ENCODE data around the gene ZGPAT. TPM values are rescaled to one million over a fixed set of nuclear protein-coding genes. Genes with fewer than 3 reads are reported as not detected.

ZGPAT gene, protein sequence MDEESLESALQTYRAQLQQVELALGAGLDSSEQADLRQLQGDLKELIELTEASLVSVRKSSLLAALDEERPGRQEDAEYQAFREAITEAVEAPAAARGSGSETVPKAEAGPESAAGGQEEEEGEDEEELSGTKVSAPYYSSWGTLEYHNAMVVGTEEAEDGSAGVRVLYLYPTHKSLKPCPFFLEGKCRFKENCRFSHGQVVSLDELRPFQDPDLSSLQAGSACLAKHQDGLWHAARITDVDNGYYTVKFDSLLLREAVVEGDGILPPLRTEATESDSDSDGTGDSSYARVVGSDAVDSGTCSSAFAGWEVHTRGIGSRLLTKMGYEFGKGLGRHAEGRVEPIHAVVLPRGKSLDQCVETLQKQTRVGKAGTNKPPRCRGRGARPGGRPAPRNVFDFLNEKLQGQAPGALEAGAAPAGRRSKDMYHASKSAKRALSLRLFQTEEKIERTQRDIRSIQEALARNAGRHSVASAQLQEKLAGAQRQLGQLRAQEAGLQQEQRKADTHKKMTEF
- total RNA-seq, result 29.5 and 34.1 TPM in 2 replicates

DNA sequence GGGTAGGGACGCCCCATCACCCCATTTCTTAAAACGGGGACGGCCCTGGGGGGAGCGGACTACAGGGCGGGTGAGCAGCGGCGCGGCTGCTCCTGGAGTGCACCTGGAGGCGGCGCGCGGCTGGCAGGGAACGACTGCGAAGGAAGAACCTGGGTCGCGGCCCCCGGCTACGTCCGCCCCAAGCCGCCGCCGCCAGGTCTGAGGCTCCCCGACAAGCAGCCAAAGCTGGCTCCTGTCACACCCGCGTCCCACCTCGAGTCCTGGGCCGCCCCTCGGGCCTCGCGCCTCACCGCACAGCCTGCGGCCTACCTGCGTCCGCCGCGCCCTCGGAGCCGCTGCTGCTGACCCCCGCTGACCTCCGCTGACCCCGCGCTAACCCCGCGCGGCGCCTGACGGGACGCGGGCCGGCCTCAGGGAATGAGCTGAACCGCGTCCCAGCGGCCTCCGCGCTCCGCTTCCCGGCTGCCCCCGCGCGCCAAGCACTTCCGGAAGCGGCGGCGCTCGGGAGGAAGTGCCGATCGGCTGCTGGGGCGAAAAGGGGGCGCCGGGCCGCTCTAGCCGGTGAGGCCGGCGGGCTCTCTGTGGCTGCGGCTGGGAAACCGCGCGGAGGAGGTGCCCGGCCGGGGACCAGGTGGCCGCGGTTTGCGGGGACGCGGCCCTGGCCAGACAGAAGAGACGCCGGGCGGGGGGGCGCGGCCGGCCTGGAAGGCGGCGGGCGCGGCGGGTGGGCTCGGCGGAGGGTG, at the start of gene ZGPAT, which contains the start of gene ARFRP1:
ZGPAT (plus strand) TSS at position 482 of the 743 bp plus-strand sequence. CDS start 542 bp downstream, outside the sequence.
ARFRP1 (minus strand) TSS at position 419 of the 743 bp plus-strand sequence. CDS start 885 bp downstream, outside the sequence.

DNA sequence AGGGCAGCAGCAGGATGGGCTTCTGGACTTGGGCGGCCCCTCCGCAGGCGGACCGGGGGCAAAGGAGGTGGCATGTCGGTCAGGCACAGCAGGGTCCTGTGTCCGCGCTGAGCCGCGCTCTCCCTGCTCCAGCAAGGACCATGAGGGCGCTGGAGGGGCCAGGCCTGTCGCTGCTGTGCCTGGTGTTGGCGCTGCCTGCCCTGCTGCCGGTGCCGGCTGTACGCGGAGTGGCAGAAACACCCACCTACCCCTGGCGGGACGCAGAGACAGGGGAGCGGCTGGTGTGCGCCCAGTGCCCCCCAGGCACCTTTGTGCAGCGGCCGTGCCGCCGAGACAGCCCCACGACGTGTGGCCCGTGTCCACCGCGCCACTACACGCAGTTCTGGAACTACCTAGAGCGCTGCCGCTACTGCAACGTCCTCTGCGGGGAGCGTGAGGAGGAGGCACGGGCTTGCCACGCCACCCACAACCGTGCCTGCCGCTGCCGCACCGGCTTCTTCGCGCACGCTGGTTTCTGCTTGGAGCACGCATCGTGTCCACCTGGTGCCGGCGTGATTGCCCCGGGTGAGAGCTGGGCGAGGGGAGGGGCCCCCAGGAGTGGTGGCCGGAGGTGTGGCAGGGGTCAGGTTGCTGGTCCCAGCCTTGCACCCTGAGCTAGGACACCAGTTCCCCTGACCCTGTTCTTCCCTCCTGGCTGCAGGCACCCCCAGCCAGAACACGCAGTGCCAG, 11.0 kb upstream of the ZGPAT start, which contains the start of gene TNFRSF6B:
TNFRSF6B (plus strand) TSS at position 25 of the 729 bp plus-strand sequence; CDS start at position 141, 116 bp downstream.

DNA sequence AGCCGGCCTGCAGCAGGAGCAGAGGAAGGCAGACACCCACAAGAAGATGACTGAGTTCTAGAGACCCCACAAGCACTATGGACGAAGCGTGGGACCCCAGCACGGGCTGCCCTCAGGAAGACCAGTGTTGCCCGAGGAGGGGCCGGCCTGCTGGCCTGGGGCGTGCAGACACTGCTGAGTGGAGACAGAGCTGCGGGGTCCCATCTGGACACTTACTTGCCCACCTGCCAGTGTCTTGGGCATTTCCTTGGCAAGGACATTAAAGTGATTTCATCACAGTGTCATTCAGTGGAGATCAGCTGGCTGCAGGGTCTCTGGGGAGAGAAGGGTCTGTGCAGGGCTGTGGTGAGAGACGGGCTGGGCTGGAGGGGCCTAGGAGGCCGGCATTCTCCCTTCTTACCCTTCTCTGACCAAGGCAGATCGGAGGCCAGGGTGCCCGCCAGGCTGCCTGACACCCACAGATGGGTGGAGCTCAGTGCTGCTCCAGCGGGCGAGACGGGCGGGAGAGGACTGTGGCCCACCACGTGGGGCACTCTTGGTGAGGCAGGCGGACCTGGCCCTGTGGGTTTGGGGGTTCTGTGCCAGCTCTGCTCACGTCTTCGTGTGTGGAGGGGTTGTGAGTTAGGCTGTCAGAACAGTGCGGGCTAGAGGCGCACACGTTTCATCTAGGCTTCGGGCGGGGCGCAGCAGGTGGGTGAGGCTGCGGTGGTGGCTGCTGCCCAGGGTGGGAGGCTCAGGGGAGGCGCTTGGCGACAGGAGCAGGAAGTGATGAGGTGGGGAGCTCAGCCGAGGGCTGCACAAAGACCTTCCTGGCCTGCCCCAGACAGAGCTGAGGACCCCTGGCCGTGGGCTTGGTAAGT, 28.2 kb downstream of the ZGPAT start, which contains the start of gene LIME1:
LIME1 (plus strand) TSS at position 806 of the 860 bp plus-strand sequence. CDS start 886 bp downstream, outside the sequence.

DNA sequence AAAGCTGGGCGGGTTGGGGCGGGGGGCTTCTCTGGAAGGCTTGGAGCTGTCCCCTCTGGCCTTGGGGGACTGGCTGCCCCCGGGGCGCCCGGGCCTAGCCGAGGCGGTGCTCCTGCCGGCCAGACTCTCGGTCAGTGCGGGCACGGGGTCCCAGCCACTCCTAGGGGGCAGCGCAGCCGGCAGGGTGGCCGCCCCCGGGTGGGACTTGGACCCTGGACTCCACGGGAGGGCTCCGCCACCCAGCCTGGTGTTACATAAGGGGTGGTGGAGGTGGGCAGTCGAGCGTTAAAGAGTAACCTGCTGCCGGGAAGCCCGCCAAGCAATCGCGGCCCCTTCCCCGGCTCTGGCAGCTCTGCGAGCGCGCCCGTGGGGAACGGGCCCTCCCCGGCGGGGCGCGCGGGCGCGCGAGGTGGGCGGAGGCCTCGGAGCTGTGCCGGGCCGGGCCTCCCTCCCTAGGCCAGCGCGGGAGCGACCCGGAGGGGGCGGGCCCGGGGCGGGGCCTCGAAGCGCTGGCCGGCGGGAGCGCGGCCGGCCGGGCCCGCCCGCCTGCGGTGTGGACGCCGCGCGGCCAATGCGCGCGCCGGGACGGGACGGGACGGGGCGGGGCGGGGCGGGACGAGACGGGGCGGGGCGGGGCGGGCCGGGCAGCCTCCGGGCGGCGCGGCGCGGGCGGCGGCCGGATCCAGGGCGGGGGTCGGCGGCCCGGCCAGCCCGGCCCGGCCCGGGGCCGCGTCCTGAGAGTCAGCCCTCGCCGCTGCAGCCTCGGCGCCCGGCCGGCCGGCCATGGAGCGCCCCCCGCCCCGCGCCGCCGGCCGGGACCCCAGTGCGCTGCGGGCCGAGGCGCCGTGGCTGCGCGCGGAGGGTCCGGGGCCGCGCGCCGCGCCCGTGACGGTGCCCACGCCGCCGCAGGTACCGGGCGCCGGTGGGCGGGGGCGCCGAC, 31.6 kb downstream of the ZGPAT start, which contains the start of gene SLC2A4RG:
SLC2A4RG (plus strand) TSS at position 647 of the 940 bp plus-strand sequence; CDS start at position 784, 137 bp downstream.

Other genes starting within 250 kb of the ZGPAT start
- not detected in 2 replicates for gene KCNQ2, start 235.4 kb upstream of the ZGPAT start, total RNA-seq
- 3.4 and 12.5 TPM in 2 replicates for gene EEF1A2, start 209.0 kb upstream of the ZGPAT start, total RNA-seq
- gene PPDPF, start 187.3 kb upstream of the ZGPAT start, total RNA-seq, result 303 and 325 TPM in 2 replicates
- gene PTK6, start 170.7 kb upstream of the ZGPAT start, total RNA-seq, result not detected in 2 replicates
- gene SRMS, start 160.3 kb upstream of the ZGPAT start, total RNA-seq, result not detected in 2 replicates
- 0.16 and 1.1 TPM in 2 replicates for gene FNDC11, start 153.9 kb upstream of the ZGPAT start, total RNA-seq
- gene HELZ2, start 133.8 kb upstream of the ZGPAT start, total RNA-seq, result 37.2 and 45.9 TPM in 2 replicates
- 12.1 and 13.1 TPM in 2 replicates for gene GMEB2, start 80.9 kb upstream of the ZGPAT start, total RNA-seq
- gene STMN3, start 54.6 kb upstream of the ZGPAT start, total RNA-seq, result 20.7 and 69.0 TPM in 2 replicates
- gene RTEL1, start 49.7 kb upstream of the ZGPAT start, total RNA-seq, result 14.2 and 24.3 TPM in 2 replicates
- gene TNFRSF6B, start 11.4 kb upstream of the ZGPAT start, total RNA-seq, result 127 and 248 TPM in 2 replicates
- 35.5 and 39.4 TPM in 2 replicates for gene ARFRP1, start 63 bp upstream of the ZGPAT start, total RNA-seq
- gene LIME1, start 28.6 kb downstream of the ZGPAT start, total RNA-seq, result 3.9 and 6.5 TPM in 2 replicates
- gene SLC2A4RG, start 31.7 kb downstream of the ZGPAT start, total RNA-seq, result 68.1 and 97.0 TPM in 2 replicates
- 1.8 and 5.6 TPM in 2 replicates for gene ZBTB46, start 123.2 kb downstream of the ZGPAT start, total RNA-seq
- not detected in 2 replicates for gene ABHD16B, start 153.5 kb downstream of the ZGPAT start, total RNA-seq
- 99.1 and 136 TPM in 2 replicates for gene TPD52L2, start 157.2 kb downstream of the ZGPAT start, total RNA-seq
- gene DNAJC5, start 187.1 kb downstream of the ZGPAT start, total RNA-seq, result 39.3 and 46.8 TPM in 2 replicates
- 31.1 and 38.3 TPM in 2 replicates for gene UCKL1, start 248.4 kb downstream of the ZGPAT start, total RNA-seq

Data from mesangial cell (primary cell).